CD8-positive, alpha-beta memory T cell (primary cell): ENCODE data around the gene DNAJC15. TPM values are rescaled to one million over a fixed set of nuclear protein-coding genes. Genes with fewer than 3 reads are reported as not detected.
"Not testable (repeated sequence)": the region's sequence is repeated elsewhere in the genome, so short reads cannot be mapped to it uniquely, and the experiment has no call there.

Experiments
- CTCF ChIA-PET: fragments of 350-600 bp; sonication (Branson Sonifier 250); formaldehyde crosslinking; loops from one replicate; lab custom pipeline; 2021; ENCODE audit warnings: antibody characterized with exemption; lab: Charles Lee
- POLR2A ChIA-PET: fragments of 350-600 bp; sonication (Branson Sonifier 250); formaldehyde crosslinking; loops from one replicate; lab custom pipeline; 2021; ENCODE audit warnings: antibody characterized with exemption; lab: Charles Lee
- DNase-seq, 5 donors: peaks; one replicate each; pipeline versions ENCODE4 v3.0.0 to v3.0.0-alpha.2; 2020 to 2022; ENCODE audit warnings: mixed read lengths in 1 of 5
- H3K27ac ChIP-seq: one replicate; pipeline ENCODE4 v1.7.0; 2013; ENCODE audit warnings: low read depth, mild to moderate bottlenecking, low read length, moderate library complexity
- H3K27me3 ChIP-seq: 2 replicates; pipeline ENCODE4 v1.7.0; 2013; ENCODE audit warnings: low read length, mild to moderate bottlenecking; ENCODE audit not compliant: insufficient read depth, poor library complexity, severe bottlenecking
- H3K36me3 ChIP-seq: 2 replicates; pipeline ENCODE4 v1.7.0; 2013; ENCODE audit warnings: mild to moderate bottlenecking, low read length, moderate library complexity; ENCODE audit not compliant: insufficient read depth
- H3K4me1 ChIP-seq: 2 replicates; pipeline ENCODE4 v1.7.0; 2013; ENCODE audit warnings: mild to moderate bottlenecking, low read length, moderate library complexity; ENCODE audit not compliant: insufficient read depth
- H3K4me3 ChIP-seq: 2 replicates; pipeline ENCODE4 v1.7.0; 2013; ENCODE audit warnings: mild to moderate bottlenecking, low read length
- H3K9me3 ChIP-seq: 2 replicates; pipeline ENCODE4 v1.7.0; 2013; ENCODE audit warnings: mild to moderate bottlenecking, low read length
- H3K27ac Mint-ChIP-seq, 8 donors: one replicate each; pipeline ENCODE4 v1.8.0; 2020 to 2021; ENCODE audit warnings: mixed read lengths in 8 of 8, mild to moderate bottlenecking in 6 of 8, inconsistent platforms in 3 of 8, moderate library complexity in 3 of 8
- H3K27me3 Mint-ChIP-seq, 2 donors: one replicate each; pipeline ENCODE4 v1.8.0; 2020 to 2021; ENCODE audit warnings: mixed read lengths in 2 of 2, mild to moderate bottlenecking in 1 of 2, moderate library complexity in 1 of 2
- H3K36me3 Mint-ChIP-seq, 3 donors: one replicate each; pipeline ENCODE4 v1.8.0; 2020 to 2021; ENCODE audit warnings: mixed read lengths in 3 of 3, inconsistent platforms in 1 of 3, mild to moderate bottlenecking in 1 of 3
- H3K4me1 Mint-ChIP-seq, 3 donors: one replicate each; pipeline ENCODE4 v1.8.0; 2020 to 2021; ENCODE audit warnings: mixed read lengths in 3 of 3, inconsistent platforms in 1 of 3, mild to moderate bottlenecking in 1 of 3
- H3K4me3 Mint-ChIP-seq, 7 donors: one replicate each; pipeline ENCODE4 v1.8.0; 2020 to 2021; ENCODE audit warnings: mixed read lengths in 7 of 7, mild to moderate bottlenecking in 6 of 7, moderate library complexity in 4 of 7, inconsistent platforms in 2 of 7
- H3K9me3 Mint-ChIP-seq, 5 donors: one replicate each; pipeline ENCODE4 v1.8.0; 2020 to 2022; ENCODE audit warnings: mixed read lengths in 5 of 5, mild to moderate bottlenecking in 3 of 5, moderate library complexity in 2 of 5, inconsistent platforms in 1 of 5
- polyA plus RNA-seq: library from polyadenylated mRNA; unstranded; fragments of 300-500 nt; fragmentation: Illumina TruSeq; gene quantifications from one replicate; pipeline ENCODE4 v1.2.3, GENCODE V29; 2021
- total RNA-seq, 2 experiments: library from RNA; stranded (reverse); gene quantifications; one replicate each; pipeline ENCODE4 v1.2.3, GENCODE V29; 2021

DNAJC15 gene
- total and polyA plus RNA-seq, 3 experiments from 2014 or later: 13.2 to 13.7 (median 13.6) TPM

DNA sequence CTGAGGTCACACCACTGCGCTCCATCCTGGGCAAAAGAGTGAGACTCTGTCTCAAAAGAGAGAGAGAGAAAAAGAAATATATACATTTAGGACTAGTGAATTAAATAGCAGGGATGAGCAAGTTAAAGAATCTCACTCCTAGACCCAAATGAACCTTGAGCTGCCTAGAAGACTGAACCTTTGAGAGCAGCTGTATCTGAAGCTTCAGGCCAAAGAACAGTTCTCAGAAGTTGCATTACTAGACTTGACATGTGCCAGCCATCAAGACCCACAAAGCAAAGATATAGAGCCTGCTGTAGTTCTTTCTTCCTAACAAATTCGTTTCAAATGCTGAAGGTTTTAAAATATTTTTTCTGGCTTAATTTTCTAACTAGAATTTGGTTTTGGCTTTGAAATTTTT lies 16.6 kb downstream of the DNAJC15 start:
- no peaks in the 10 kb centered on the region for H3K27me3 Mint-ChIP-seq
- Histone ChIP-seq H3K4me3 (no peak overlapping the region), H3K27ac (no peak overlapping the region), H3K36me3 (no peaks in the 10 kb centered on the region), H3K4me1 (peaks cover 14% of the 10 kb centered on the region), H3K9me3 (no peaks in the 10 kb centered on the region), H3K27me3 (no peaks in the 10 kb centered on the region)
- H3K9me3 Mint-ChIP-seq: no peaks in the 10 kb centered on the region
- peaks cover 29 to 70% (median 66%) of the 10 kb centered on the region in 3 donors for H3K4me1 Mint-ChIP-seq
- POLR2A ChIA-PET: no interaction called here
- H3K36me3 Mint-ChIP-seq: peaks cover 7 to 16% (median 8%) of the 10 kb centered on the region in 3 donors
- CTCF ChIA-PET: no interaction called here
- H3K27ac Mint-ChIP-seq: no peak overlapping the region
- DNase-seq: no peak
- no peak overlapping the region for H3K4me3 Mint-ChIP-seq

DNA sequence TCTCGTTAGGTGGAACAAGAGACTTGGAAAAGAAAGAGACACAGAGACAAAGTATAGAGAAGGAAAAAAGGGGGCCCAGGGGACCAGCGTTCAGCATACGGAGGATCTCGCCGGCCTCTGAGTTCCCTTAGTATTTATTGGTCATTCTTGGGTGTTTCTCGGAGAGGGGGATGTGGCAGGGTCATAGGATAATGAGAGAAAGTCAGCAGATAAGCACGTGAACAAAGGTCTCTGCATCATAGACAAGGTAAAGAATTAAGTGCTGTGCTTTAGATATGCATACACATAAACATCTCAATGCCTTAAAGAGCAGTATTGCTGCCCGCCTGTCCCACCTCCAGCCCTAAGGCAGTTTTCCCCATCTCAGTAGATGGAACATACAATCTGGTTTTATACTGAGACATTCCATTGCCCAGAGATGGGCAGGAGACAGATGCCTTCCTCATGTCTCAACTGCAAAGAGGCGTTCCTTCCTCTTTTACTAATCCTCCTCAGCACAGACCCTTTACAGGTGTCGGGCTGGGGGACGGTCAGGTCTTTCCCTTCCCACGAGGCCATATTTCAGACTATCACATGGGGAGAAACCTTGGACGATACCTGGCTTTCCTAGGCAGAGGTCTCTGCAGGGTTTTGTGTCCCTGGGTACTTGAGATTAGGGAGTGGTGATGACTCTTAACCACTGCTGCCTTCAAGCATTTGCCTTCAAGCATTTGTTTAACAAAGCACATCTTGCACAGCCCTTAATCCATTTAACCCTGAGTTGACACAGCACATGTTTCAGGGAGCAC lies 17.4 kb downstream of the DNAJC15 start:
- H3K36me3 ChIP-seq, H3K9me3 Mint-ChIP-seq, H3K27me3 ChIP-seq, H3K9me3 ChIP-seq, H3K27me3 Mint-ChIP-seq, POLR2A ChIA-PET, H3K4me3 Mint-ChIP-seq, H3K27ac ChIP-seq, DNase-seq, CTCF ChIA-PET, H3K4me3 ChIP-seq: not testable (repeated sequence)
- peaks cover 30 to 74% (median 71%) of the 10 kb centered on the region in 3 donors for H3K4me1 Mint-ChIP-seq
- H3K4me1 ChIP-seq: peaks cover 22% of the 10 kb centered on the region
- peaks cover 4 to 15% (median 10%) of the 10 kb centered on the region in 3 donors for H3K36me3 Mint-ChIP-seq
- peak overlapping the region in 1 of 8 donors; percentile 43 for H3K27ac Mint-ChIP-seq

DNA sequence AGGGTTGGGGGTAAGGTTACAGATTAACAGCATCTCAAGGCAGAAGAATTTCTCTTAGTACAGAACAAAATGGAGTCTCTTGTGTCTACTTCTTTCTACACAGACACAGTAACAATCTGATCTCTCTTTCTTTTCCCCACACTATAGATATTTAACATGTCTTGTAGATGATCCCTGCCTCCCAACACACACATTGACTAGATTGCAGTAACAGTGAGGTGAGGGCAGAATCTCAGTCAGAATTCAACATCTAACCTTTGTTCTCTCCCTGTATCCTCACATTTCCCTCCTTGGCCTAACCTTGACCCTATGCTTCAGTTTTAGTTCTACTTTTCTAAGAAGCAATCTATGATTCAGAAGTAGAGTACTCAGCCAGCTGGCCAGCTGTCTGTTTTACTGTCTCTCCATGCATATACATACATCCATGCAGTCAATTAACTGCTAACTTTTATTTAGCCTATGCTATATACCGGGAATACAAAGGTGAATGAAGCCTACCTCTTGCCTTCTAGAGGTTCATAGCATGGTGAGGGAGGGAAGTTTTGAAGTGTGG lies 18.1 kb downstream of the DNAJC15 start:
- ChIA-PET POLR2A (no interaction called here), CTCF (no interaction called here)
- H3K27me3 Mint-ChIP-seq: no peaks in the 10 kb centered on the region
- no peak overlapping the region for H3K4me3 Mint-ChIP-seq
- peaks cover 25% of the 10 kb centered on the region for H3K4me1 ChIP-seq
- peaks cover 4 to 17% (median 10%) of the 10 kb centered on the region in 3 donors for H3K36me3 Mint-ChIP-seq
- no peaks in the 10 kb centered on the region for H3K9me3 ChIP-seq
- H3K27ac ChIP-seq: no peak overlapping the region
- no peak overlapping the region for H3K4me3 ChIP-seq
- H3K27me3 ChIP-seq: no peaks in the 10 kb centered on the region
- DNase-seq: no peak
- peak overlapping the region in 5 of 8 donors; percentile 15 to 70 (median 43) for H3K27ac Mint-ChIP-seq
- no peaks in the 10 kb centered on the region for H3K9me3 Mint-ChIP-seq
- peaks cover 30 to 81% (median 77%) of the 10 kb centered on the region in 3 donors for H3K4me1 Mint-ChIP-seq
- no peaks in the 10 kb centered on the region for H3K36me3 ChIP-seq

DNA sequence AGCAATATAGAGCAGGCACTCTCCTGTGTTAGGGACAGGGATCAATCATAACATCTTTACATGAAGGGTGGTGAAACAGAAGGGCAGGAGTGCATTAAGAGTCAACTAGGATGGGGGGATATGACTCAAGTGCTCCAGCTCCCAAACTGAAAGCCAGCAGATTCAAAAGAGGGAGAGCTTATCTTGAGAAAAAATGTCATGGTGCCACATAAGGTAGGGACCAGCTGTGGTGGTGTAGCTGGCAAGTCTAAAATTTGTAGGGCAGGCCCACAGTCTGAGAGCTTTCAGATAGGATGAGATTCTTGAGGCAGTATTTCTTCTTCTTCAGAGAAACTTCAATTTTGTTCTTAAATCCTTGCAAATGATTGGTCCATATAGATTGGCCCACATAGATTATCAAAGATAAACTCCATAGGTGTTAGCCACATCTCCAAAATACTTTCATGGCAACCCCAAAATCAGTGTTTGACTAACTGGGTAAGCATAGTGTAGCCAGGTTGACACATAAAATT lies 19.1 kb downstream of the DNAJC15 start:
- no peaks in the 10 kb centered on the region for H3K27me3 ChIP-seq
- CTCF ChIA-PET: no interaction called here
- no peak overlapping the region for H3K4me3 ChIP-seq
- H3K36me3 ChIP-seq: no peaks in the 10 kb centered on the region
- no peak overlapping the region for H3K27ac ChIP-seq
- no peak for DNase-seq
- Mint-ChIP-seq H3K27me3 (no peaks in the 10 kb centered on the region), H3K36me3 (peaks cover 4 to 21% (median 12%) of the 10 kb centered on the region in 3 donors), H3K9me3 (no peaks in the 10 kb centered on the region), H3K4me3 (no peak overlapping the region), H3K4me1 (peaks cover 29 to 81% (median 78%) of the 10 kb centered on the region in 3 donors), H3K27ac (peak overlapping the region in 4 of 8 donors; percentile 25 to 78 (median 68))
- peaks cover 25% of the 10 kb centered on the region for H3K4me1 ChIP-seq
- H3K9me3 ChIP-seq: no peaks in the 10 kb centered on the region
- POLR2A ChIA-PET: no interaction called here

DNA sequence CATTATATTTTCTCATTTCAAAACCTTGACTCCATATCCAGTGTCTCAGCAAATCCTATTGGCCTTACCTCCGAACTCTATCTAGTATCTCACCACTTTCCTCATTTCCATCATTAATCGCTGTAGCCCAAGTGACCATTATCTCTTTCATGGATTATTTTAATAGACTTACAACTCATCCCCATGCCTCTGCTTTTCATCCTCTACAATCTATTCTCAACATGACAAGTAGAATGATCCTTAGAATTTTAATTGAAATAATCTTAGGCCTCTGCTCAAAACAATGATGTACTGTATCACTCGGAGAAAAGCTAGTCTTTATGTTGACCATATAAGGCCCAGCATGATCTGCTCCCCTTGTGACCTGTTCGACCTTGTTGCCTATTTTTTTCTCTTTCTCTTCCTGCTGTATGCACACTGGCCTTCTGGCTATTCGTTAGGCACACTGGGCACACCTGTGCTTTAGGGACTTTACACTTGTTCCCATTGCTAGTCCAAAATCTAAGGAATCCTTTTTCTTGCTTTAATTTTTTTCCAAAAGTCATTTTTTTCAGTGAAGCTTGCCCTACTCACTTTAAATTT lies 21.4 kb downstream of the DNAJC15 start:
- no peaks in the 10 kb centered on the region for H3K36me3 ChIP-seq
- H3K9me3 ChIP-seq: no peaks in the 10 kb centered on the region
- POLR2A ChIA-PET: no interaction called here
- peak overlapping the region in 5 of 7 donors; percentile 5 to 80 (median 9) for H3K4me3 Mint-ChIP-seq
- H3K4me1 Mint-ChIP-seq: peaks cover 35 to 84% (median 74%) of the 10 kb centered on the region in 3 donors
- no peaks in the 10 kb centered on the region for H3K27me3 Mint-ChIP-seq
- peak overlapping the region in 6 of 8 donors; percentile 2 to 42 (median 20) for H3K27ac Mint-ChIP-seq
- peaks cover 25% of the 10 kb centered on the region for H3K4me1 ChIP-seq
- peaks cover 4 to 16% (median 9%) of the 10 kb centered on the region in 3 donors for H3K36me3 Mint-ChIP-seq
- CTCF ChIA-PET: no interaction called here
- H3K27ac ChIP-seq: no peak overlapping the region
- no peak overlapping the region for H3K4me3 ChIP-seq
- H3K27me3 ChIP-seq: no peaks in the 10 kb centered on the region
- H3K9me3 Mint-ChIP-seq: no peaks in the 10 kb centered on the region
- no peak for DNase-seq

DNA sequence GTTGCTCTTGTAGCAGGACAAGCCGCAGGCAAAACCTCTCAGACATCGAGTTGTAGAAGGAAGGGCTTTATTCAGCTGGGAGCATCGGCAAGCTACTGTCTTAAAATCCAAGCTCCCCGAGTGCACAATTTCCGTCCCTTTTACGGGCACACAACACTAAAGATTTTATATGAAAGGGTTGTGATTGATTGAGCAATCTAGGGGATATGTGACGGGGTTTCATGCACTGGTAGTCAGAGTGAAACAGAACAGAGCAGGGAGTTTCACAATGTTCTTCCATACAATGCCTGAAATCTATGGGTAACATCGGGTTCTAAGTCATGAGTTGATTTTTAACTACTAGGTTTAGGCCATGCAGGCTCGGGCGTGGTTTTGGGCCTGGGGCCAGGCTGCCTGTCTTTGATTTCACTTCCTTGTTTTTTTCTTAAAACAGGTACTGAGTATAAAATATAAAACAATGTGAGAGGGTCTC lies 22.0 kb downstream of the DNAJC15 start:
- H3K9me3 Mint-ChIP-seq, POLR2A ChIA-PET, CTCF ChIA-PET, H3K27me3 Mint-ChIP-seq, H3K36me3 ChIP-seq, H3K27me3 ChIP-seq, H3K27ac ChIP-seq, H3K9me3 ChIP-seq, H3K4me3 ChIP-seq: not testable (repeated sequence)
- H3K4me3 Mint-ChIP-seq: peak overlapping the region in 5 of 7 donors; percentile 5 to 80 (median 9)
- H3K4me1 ChIP-seq: peaks cover 25% of the 10 kb centered on the region
- peaks cover 35 to 81% (median 70%) of the 10 kb centered on the region in 3 donors for H3K4me1 Mint-ChIP-seq
- H3K27ac Mint-ChIP-seq: peak overlapping the region in 5 of 8 donors; percentile 2 to 76 (median 32)
- peak in 1 of 5 donors; percentile 17 for DNase-seq
- peaks cover 1 to 13% (median 8%) of the 10 kb centered on the region in 3 donors for H3K36me3 Mint-ChIP-seq

DNA sequence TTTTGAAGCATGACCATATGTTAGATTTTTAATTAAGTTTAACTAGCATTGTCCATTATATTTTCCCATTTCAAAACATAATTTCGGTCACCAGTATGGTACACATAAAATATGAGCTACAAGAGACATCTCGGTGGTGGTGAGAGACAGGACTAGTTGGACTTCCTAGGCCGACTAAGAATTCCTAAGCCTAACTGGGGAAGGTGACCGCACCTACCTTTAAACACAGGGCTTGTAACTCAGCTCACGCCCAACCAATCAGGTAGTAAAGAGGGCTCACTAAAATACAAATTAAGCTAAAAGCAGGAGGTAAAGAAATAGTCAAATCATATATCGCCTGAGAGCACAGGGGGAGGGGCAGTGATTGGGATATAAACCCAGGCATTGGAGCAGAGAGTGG lies 22.9 kb downstream of the DNAJC15 start:
- DNase-seq: no peak
- no peaks in the 10 kb centered on the region for H3K27me3 Mint-ChIP-seq
- no peak overlapping the region for H3K4me3 Mint-ChIP-seq
- peaks cover 25% of the 10 kb centered on the region for H3K4me1 ChIP-seq
- H3K27ac Mint-ChIP-seq: peak overlapping the region in 2 of 8 donors; percentile 14 to 42
- peaks cover 0 to 10% (median 7%) of the 10 kb centered on the region in 3 donors for H3K36me3 Mint-ChIP-seq
- H3K4me1 Mint-ChIP-seq: peaks cover 31 to 74% (median 62%) of the 10 kb centered on the region in 3 donors
- H3K27me3 ChIP-seq: no peaks in the 10 kb centered on the region
- H3K36me3 ChIP-seq: no peaks in the 10 kb centered on the region
- ChIA-PET POLR2A (interaction anchor here (0.5 kb wide), 1 partner anchor 13 kb away, joined by 3 read pairs; no protein-coding TSS in a partner anchor), CTCF (no interaction called here)
- no peak overlapping the region for H3K27ac ChIP-seq
- H3K9me3 ChIP-seq: no peaks in the 10 kb centered on the region
- H3K9me3 Mint-ChIP-seq: no peaks in the 10 kb centered on the region
- no peak overlapping the region for H3K4me3 ChIP-seq
